GM08714 (cell line): ENCODE results near the gene UBE2G2.
A peak's percentile ranks its signal among the peaks of the same experiment; 100 is the strongest.

ENCODE experiments used
- H3K4me3 ChIP-seq: fragments of 200-500 bp; sonication (Bioruptor generic); 2 replicates; pipeline ENCODE4 v1.5.1; 2014; ENCODE audit warnings: mild to moderate bottlenecking, low read length, inconsistent platforms
- ZNF274 ChIP-seq: IDR thresholded peaks from 2 replicates; pipeline ENCODE4 v1.6.1; 2012; ENCODE audit warnings: mild to moderate bottlenecking, low read depth, low read length

UBE2G2 gene

DNA sequence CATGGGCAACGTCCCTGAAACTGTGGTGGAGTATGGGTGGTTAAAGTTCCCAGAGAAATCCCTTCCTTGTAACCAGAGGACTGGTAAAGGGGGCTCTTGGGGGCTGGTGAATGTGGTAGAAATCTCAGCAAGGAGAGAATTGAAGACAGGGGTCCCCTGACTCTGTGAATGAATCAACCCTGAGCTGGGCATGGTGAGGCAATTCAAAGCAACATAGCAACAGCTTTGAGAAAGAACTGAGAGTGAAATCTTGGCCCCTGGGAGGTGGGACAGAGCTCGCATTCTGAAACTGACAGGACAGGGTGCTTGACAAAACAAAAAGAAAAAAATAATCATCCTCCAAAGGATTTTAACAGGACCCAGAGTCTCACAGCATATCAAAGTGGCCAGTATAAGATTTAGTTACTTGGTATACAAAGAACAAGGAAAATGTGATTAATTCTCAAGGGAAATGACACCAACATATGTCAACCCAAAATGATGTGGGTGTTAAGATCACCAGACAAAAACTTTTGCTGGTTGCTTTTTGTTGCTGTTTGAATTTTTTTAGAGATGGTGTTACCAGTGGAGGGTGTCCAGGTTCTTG, 28.0 kb upstream of the UBE2G2 start:
- H3K4me3 ChIP-seq = no peak overlapping the region
- no peak for TF ChIP-seq ZNF274

DNA sequence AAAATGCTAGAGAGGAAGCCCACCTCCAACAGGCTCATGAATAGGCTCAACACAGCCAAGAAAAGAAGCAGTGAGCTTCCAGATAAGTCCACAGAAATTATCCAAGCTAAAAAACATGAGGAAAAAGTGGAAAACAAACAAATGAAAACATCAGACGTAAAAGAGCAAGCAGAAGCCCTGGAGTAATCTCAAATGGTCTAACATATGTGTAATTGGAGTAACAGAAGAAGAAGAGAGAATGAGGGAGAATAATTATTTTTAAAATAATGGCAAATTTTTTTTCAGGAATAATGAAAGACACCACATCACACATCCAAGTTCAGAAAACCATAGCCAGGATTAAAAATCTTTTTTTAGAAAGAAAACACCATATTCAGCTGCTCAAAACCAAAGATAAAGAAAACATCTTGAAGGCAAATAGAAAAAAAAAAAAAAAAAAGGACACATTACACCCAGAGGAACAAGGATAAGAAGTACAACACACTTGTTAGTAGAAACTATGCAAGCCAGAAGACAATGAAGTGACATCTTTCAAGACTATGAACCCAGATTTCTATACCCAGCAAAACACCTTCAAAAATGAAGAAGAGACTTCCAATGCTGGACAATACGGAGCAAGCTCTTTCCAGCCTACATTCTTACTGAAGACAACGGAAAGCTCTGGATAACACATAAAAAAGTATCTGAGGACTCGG, 26.9 kb upstream of the UBE2G2 start:
- no peak for TF ChIP-seq ZNF274
- no peak overlapping the region for H3K4me3 ChIP-seq

GRCh38 chr21:44823179-44823660, 21.6 kb upstream of the UBE2G2 start:
- no peak for TF ChIP-seq ZNF274
- no peak overlapping the region for H3K4me3 ChIP-seq

DNA sequence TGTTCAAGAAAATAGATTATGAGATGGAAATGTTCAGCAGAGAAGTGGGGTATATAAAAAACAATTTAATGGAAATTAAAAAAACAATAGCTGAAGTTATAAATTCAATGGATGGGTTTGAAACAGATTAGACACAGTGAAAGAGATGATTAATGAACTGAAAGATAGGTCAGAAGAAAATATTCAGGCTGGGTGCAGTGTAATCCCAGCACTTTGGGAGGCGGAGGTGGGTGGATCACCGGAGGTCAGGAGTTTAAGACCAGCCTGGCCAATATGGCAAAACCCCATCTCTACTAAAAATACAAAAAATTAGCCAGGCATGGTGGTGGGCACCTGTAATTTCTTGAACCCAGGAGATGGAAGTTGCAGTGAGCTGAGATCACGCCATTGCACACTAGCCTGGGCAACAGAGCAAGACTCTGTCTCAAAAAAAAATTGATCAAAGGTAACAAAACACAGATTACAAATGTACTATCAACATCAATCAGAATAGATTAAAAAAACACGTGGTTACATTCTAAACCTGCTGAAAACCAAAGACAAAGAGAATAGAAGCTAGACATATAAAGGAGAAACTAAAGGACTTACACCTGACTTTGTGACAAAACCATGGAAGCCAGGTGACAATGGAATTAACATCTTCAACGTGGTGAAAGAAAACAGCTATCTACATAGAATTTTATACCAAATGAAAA, 21.0 kb upstream of the UBE2G2 start:
- TF ChIP-seq ZNF274 = no peak
- H3K4me3 ChIP-seq = no peak overlapping the region

GRCh38 chr21:44820851-44821250, 19.2 kb upstream of the UBE2G2 start:
- TF ChIP-seq ZNF274 = no peak
- H3K4me3 ChIP-seq = no peak overlapping the region

GRCh38 chr21:44819283-44820243, 17.9 kb upstream of the UBE2G2 start:
- TF ChIP-seq ZNF274 = no peak
- no peak overlapping the region for H3K4me3 ChIP-seq

- no peak for TF ChIP-seq ZNF274
- peak overlapping the region; percentile 62; the same call in 1 of the 2 replicates for H3K4me3 ChIP-seq
These were observed 17.0 kb upstream of the UBE2G2 start for GRCh38 chr21:44818640-44819011.

GRCh38 chr21:44817914-44818639, 16.5 kb upstream of the UBE2G2 start, which contains the start of gene SUMO3:
Gene SUMO3, minus strand, starts transcription at chr21:44818062. Its CDS starts 94 bp downstream, at chr21:44817968.
- peak within 1 kb of the TSS; percentile 88 for H3K4me3 ChIP-seq
- TF ChIP-seq ZNF274 = no peak

- H3K4me3 ChIP-seq = peak overlapping the region; percentile 88
- no peak for TF ChIP-seq ZNF274
These were observed 15.9 kb upstream of the UBE2G2 start for GRCh38 chr21:44817506-44817880.

- H3K4me3 ChIP-seq = peak overlapping the region; percentile 88
- TF ChIP-seq ZNF274 = no peak
These were observed 15.3 kb upstream of the UBE2G2 start for GRCh38 chr21:44816761-44817505.

- no peak overlapping the region for H3K4me3 ChIP-seq
These were observed 14.4 kb upstream of the UBE2G2 start for GRCh38 chr21:44815852-44816628.

DNA sequence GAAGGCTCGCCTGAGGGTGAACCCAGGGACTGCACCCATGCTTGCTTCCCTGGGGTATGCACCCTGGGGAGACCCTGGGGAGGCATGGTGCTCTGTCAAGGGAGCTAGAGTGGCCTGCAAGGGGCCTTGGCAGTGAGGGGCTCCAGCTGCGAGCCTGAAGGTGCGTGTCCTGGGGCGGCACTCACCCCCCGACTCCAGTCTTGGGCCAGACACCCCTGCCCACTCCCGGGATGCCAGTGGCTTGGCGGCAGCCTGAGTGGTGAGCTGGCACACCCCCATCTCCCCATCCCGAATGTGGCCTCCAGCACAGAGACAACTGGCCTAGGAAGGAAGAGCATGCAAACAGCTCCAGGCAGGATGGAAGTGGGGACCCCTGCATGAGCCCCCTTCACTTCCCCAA, 13.6 kb upstream of the UBE2G2 start:
- H3K4me3 ChIP-seq = no peak overlapping the region
- TF ChIP-seq ZNF274 = no peak

More at GRCh38 chr21:44815852-44816628, 14.4 kb upstream of the UBE2G2 start:
- TF ChIP-seq ZNF274 = no peak
